ENCODE data around the gene PLEKHF1. TPM values are rescaled to one million over a fixed set of nuclear protein-coding genes. Genes with fewer than 3 reads are reported as not detected.
A peak's percentile ranks its signal among the peaks of the same experiment; 100 is the strongest.

The PLEKHF1 gene
- total and polyA plus RNA-seq, 11 donors, result 7.8 to 46.1 (median 18.0) TPM

DNA sequence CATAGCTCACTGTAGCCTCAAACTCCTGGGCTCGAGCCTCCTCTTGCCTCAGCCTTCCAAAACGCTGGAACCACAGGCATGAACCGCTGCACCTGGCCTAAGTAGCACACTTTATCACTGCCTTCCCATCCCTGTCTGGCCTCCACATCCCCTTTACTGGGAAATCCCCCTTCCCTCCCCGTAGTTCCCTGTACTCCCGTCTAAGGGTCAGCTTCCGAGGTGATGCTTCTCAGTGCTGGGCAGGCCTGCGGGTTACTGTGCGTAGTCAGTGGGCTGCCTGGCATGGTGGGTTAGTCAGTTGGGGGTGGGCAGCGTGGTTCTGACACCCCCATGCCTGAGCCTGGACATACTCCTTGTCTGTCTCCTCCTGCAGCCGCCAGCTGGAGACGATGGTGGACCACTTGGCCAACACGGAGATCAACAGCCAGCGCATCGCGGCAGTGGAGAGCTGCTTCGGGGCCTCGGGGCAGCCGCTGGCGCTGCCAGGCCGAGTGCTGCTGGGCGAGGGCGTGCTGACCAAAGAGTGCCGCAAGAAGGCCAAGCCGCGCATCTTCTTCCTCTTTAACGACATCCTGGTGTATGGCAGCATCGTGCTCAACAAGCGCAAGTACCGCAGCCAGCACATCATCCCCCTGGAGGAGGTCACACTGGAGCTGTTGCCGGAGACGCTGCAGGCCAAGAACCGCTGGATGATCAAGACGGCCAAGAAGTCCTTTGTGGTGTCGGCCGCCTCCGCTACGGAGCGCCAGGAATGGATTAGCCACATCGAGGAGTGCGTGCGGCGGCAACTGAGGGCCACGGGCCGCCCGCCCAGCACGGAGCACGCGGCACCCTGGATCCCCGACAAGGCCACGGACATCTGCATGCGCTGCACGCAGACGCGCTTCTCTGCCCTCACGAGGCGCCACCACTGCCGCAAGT, 8.4 kb downstream of the PLEKHF1 start:
- WGBS, 4 donors, result 92 to 95% (median 93%) methylated on average over 53 to 57 of the region's 57 CpGs
- peaks cover 2 to 41% (median 24%) of the 10 kb centered on the region in 9 donors for H3K36me3 ChIP-seq
- H3K4me3 ChIP-seq, result peak overlapping the region in 1 of 12 donors; percentile 3
- peaks cover 10 to 96% (median 51%) of the 10 kb centered on the region in 12 donors for H3K4me1 ChIP-seq
- no peaks in the 10 kb centered on the region for H3K9me3 ChIP-seq
- TF ChIP-seq POLR2A (IDR thresholded peaks at IDR 0.05), result no peak
- TF ChIP-seq, protein P1, sequence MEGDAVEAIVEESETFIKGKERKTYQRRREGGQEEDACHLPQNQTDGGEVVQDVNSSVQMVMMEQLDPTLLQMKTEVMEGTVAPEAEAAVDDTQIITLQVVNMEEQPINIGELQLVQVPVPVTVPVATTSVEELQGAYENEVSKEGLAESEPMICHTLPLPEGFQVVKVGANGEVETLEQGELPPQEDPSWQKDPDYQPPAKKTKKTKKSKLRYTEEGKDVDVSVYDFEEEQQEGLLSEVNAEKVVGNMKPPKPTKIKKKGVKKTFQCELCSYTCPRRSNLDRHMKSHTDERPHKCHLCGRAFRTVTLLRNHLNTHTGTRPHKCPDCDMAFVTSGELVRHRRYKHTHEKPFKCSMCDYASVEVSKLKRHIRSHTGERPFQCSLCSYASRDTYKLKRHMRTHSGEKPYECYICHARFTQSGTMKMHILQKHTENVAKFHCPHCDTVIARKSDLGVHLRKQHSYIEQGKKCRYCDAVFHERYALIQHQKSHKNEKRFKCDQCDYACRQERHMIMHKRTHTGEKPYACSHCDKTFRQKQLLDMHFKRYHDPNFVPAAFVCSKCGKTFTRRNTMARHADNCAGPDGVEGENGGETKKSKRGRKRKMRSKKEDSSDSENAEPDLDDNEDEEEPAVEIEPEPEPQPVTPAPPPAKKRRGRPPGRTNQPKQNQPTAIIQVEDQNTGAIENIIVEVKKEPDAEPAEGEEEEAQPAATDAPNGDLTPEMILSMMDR (IDR thresholded peaks at IDR 0.05), result no peak
- peak overlapping the region in 9 of 12 donors; percentile 0 to 93 (median 61) for H3K27ac ChIP-seq
- intact Hi-C loops (cut with DNase I), result no loop called here
- ATAC-seq (no peak), DNase-seq (peak in 1 of 5 donors; percentile 20)
- no peaks in the 10 kb centered on the region for H3K27me3 ChIP-seq

DNA sequence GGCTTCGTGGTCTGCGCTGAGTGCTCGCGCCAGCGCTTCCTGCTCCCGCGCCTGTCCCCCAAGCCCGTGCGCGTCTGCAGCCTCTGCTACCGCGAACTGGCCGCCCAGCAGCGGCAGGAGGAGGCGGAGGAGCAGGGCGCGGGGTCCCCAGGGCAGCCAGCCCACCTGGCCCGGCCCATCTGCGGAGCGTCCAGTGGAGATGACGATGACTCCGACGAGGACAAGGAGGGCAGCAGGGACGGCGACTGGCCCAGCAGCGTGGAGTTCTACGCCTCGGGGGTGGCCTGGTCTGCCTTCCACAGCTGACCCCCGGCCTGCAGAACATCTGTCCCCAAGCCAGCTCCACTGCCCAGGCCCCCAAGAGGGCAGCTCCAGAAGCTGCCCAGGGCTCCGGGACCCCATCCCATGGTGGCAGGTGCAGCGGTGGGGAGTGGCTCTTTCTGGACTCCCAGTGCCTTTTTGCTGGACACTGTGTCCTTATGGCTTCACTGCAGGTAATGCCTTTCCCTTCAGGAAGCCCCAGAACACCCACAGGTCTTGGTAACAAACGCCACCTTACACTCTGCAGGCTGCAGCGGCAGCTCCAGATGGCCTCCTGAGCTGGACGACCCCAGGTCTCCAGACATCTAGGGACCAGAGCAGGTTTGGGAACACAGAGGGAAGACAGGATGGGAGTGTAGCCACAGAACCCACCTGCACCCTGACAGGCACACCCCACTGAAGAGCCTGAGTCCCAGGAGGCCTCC, 9.3 kb downstream of the PLEKHF1 start:
- H3K4me1 ChIP-seq, result peaks cover 7 to 93% (median 51%) of the 10 kb centered on the region in 12 donors
- intact Hi-C loops (cut with DNase I), result no loop called here
- TF ChIP-seq POLR2A (IDR thresholded peaks at IDR 0.05), result no peak
- TF ChIP-seq, protein P1 (IDR thresholded peaks at IDR 0.05), result no peak
- no peaks in the 10 kb centered on the region for H3K27me3 ChIP-seq
- DNase-seq, result peak in 1 of 5 donors; percentile 22
- H3K36me3 ChIP-seq, result peaks cover 2 to 41% (median 24%) of the 10 kb centered on the region in 9 donors
- H3K27ac ChIP-seq, result peak overlapping the region in 6 of 12 donors; percentile 7 to 92 (median 77)
- H3K4me3 ChIP-seq, result no peak overlapping the region
- 96 to 98% (median 96%) methylated on average over 24 to 34 of the region's 34 CpGs for WGBS, 4 donors
- no peak for ATAC-seq
- no peaks in the 10 kb centered on the region for H3K9me3 ChIP-seq

DNA sequence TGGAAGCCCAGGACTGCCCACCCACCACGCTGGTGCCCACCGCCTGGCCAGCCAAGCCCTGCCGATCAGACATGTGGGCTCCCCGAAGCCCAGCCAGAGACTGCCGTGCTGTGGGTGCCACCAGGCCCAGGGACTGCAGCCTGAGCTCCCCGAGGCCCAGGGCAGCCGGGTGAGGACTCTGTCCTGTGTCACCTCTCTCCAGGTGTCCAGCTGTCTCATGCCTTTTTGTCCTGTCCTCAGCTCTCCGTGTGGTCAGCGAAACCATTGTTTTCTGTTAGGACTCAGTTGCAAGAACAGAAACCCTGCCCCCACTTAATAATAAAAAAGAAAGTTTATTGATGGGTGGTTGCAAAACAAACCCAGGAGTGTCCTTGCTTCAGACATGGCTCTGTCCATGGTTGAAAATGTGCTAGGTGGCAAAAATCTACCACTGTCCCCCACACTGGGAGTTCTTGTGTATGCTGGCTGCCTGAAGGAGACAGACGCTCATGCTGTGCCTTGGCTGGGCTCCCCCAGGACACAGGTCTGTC, 9.9 kb downstream of the PLEKHF1 start:
- no peaks in the 10 kb centered on the region for H3K9me3 ChIP-seq
- H3K36me3 ChIP-seq, result peaks cover 2 to 41% (median 24%) of the 10 kb centered on the region in 9 donors
- intact Hi-C loops (cut with DNase I), result no loop called here
- TF ChIP-seq, protein P1 (IDR thresholded peaks at IDR 0.05), result no peak
- TF ChIP-seq POLR2A (IDR thresholded peaks at IDR 0.05), result no peak
- WGBS, 4 donors, result 83 to 92% (median 87%) methylated on average over 4 to 10 of the region's 10 CpGs
- ATAC-seq (no peak), DNase-seq (no peak)
- H3K27me3 ChIP-seq, result no peaks in the 10 kb centered on the region
- H3K4me3 ChIP-seq, result no peak overlapping the region
- H3K4me1 ChIP-seq, result peaks cover 7 to 95% (median 57%) of the 10 kb centered on the region in 12 donors
- H3K27ac ChIP-seq, result peak overlapping the region in 11 of 12 donors; percentile 12 to 96 (median 86)
